NCI-H2081 (cell line): Measurements from ENCODE around the gene MYO18B.
A peak's percentile ranks its signal among the peaks of the same experiment; 100 is the strongest.

Source experiments
- DNase-seq, 2 experiments: peaks; one replicate each; lab custom pipeline; 2025; lab: John Stamatoyannopoulos, UW

Gene MYO18B

DNA sequence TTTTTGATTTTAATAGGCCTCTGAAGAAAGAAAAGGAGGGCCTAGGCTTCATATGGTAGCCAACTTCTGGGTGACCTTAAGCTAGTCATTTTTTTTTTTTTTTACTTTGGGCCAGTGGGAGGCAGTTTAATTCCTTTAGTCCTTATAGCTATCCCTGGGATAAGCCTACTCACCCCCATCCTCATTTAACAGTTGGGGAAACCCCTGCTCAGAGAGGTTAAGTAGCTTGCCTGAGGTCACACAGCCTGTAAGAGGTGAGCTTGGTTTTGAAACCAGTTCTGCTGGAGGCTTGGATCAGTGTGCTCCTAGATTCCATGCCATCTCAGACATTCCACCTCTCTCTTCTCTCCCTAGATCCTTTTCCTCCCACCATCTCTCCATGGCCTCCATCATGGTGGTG lies 86.4 kb downstream of the MYO18B start:
- DNase-seq: no peak

DNA sequence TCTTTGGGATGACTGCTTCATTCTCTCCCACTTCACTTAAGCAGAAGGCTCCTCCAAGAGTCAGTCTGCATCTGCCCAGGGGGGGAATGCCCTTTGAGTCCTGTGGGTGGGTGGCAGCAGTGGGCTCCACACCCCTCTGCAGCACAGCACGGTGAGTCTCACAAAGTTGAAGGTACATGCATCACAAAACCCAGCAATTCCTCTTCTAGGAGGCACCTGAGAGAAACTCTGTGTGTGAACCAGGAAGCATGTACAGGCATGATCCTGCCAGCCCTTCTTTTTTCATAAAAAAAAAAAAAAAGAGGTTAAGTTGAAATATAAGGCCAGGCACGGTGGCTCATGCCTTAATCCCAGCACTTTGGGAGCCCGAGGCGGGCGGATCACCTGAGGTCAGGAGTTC lies 87.2 kb downstream of the MYO18B start:
- no peak for DNase-seq

DNA sequence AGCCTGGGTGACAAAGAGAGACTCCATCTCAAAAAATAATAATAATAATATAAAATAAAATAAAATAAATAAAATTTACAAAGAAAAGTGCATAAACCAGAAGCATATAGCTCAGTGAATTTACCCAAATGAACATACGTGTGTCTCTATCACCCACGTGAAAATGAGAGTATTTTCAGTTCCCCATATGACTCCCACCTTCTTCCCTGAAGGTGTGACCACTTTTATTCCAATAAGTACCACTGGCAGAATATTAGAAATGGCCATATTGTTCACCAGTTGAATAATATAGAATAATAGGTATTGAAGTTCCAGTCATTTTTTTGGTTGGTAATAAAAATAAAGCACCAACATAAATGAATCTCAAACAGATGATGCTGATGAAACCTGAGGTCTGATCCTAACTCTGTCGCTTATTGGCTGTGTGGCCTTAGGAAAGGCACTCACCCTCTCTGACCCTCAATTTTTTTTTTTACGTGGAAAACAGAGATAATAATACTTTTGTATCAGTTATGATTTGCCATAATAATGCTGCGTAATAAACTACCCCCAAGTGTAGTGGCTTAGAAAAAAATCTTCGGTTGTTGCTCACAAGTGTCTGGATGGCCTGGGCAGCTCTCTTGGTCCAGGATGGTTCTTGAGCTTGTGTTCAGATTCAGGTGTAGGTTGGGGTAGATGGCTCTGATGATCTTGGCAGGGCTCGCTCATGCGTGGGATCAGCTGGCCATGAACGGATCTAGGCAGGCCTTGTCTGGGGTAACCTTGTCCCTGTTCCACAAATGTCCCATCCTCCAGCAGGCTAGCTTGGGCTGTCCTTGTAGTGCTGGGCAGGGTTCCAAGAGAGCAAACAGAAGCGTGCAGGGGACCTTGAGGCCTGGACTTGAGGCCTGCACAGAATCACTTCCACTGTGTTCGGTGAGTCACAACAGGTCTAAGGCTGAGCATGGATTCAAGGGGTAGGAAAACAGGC lies 88.1 kb downstream of the MYO18B start:
- DNase-seq: peak in 1 of 2 experiments; percentile 36

DNA sequence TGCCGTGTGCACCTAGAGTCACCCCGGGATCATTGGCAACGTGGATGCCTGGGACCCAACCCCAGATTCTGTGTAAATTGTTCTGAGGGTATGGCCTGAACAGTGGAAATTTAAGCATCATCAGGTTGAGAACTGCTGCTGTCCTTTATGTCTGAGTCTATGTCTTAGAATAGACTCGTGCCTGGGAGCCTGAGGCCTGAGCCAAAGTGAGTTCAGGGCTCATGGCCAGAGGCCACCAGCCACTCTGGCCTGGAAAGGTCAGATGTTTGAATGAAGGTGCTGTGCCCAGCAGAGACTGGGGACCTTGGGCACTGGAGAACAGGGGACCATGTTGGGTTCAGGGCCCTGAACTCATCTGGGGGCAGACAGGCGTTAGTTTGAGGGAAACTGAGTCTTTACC lies 91.1 kb downstream of the MYO18B start:
- DNase-seq: no peak

DNA sequence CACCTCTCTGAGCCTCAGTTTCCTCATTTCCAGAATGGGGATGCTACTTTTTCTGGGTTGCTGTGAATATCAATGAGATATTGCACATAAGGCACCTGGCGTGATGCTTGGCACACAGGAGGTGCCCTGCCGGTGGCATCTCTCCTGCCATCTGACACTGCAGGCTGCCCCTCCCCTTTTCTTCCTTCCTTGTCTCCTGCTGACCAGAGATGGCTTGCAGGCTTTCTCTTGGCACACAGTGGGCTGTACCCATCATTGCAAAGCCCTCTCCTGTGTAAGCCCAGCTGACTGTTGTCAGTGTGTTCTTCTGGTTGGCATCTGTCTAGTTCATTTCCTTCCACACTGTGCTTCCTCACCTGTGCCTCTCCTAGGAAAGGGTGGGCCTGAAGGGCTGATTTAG lies 91.7 kb downstream of the MYO18B start:
- no peak for DNase-seq

DNA sequence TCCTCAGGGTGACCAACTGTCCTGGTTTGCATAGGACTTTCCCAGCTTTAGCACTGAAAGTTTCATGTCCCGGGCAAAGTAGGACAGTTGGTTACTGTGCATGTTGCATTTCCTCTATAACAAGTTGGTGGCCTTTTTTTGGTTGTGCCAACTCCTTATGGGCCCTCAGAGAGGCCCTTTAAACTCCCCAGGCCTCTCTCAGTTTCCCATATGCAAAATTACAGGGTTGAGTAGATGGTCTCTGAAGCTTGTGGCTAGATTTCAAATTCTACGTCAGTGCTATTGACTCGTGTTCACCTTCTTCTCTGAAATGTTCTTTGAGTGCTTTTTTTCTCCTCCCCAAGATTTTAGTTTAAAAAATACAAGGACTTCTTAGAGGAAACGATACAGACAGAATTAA lies 92.5 kb downstream of the MYO18B start:
- DNase-seq: no peak

DNA sequence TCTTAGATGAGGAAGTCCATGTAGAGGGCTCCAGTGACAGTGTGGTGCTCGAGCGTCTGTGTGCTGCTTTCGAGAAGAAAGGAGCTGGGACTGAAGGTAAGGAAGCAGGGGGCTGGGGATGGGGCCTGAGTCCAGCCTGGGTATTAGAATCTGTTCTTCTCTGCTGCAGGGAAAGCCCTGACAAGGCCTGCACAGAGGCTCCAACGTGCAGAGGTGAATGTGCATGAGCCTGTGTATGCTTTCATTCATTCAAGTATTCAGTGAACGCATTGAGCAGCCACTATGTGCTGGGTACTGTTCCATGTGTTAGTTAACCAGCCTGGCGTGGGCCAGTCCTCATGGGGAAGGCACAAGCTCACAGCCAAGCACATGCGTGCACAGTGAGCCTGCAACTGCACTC lies 93.4 kb downstream of the MYO18B start:
- DNase-seq: no peak

DNA sequence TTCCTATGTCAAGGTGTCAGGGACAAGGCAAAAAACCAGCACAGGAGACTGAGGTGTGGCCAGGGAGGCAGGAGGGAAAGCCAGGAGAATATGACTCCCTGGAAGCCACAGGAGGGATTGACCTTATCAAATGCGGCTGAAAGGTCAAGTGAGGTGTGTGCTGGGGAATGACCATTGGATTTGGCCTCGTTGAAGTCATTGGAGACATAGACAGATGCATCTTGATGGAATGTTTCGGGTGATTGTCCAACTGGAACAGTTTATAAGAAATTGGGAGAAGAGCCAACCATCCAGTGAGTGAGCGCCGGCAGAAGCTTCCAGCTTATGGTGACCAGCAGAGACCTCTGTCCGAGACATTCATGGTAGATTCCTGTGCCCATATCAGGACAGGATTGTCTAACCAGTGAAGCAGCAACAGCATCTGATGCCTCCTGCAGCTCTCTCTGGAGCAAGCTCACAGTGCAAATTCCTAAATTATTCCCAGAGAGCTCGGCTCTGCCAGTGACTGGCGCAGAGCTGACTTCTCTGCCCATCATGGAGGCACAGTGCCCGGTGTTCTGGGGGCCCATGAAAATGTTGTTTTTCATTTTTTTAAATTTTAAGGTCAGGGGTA lies 95.4 kb downstream of the MYO18B start:
- no peak for DNase-seq

DNA sequence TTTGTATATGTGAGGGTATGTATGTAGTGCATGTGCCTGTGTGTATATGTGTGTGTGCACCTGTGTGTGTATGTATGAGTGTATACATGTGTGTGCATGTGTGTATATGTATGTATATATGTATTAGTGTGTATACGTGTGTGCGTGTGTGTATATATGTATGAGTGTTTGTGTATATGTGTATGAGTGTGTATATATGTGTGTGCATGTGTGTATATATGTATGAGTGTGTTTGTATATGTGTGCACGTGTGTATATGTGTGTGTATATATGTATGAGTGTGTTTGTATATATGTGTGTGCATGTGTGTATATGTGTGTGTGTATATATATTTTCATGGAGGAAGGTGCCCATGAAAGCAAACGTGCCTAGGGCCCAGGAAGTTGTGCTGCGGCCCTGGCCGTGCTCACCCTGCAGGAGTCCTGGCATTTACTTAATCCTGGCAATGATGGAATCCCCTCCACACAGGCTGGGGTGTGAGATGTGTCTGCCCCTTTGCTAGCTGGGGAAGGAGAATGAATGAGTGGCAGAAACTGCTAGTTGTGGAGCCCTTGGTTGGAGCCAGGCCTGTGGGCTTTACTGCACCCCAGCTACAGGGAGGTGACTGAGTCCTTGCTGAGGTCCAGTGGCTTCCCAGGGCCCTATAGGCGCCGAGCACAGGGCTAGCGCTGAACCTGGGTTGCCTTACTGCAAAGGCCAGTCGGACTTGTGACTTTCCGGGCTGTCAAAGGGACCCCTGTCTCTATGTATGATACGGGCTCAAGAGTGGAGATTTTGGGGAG lies 97.2 kb downstream of the MYO18B start:
- DNase-seq: no peak

DNA sequence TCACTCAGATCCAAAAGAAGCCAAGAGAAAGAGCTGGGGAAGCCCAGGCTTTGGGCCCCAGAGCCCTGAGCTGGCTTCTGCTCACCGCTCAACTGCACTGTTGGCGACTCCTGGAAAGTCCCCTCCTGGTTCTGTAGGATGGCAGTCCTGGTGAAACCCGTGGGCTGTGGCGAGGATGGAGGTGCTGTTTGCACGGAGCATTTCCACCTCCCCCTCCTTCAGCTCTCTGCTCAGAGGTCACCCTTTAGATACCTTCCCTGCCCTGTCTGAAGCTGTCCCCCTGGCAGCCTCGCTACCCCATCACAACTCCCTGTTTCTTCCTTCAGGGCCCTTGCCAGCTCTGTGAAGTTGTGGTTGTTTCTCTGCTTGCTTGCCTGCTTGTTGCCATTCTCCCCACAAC lies 97.8 kb downstream of the MYO18B start:
- DNase-seq: no peak

DNA sequence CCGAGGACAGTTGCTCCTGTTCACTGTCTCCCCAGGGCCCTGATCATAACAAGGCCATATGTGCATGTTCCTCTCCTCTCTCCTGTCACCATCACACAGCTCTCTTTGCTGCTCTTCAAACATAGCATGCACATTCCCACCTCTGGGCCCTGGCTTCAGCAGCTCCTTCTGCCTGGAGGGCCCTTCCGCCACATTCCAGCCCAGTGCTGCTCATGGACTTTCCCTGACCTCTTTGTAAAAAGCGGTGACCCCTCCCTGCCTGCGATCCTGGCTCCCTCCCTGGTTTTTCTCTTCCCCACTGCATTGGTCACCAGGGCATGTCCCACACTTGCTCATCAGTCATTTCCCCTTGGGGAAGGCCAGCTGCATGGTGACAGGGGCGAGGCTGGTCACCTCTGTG lies 98.2 kb downstream of the MYO18B start:
- no peak for DNase-seq

DNA sequence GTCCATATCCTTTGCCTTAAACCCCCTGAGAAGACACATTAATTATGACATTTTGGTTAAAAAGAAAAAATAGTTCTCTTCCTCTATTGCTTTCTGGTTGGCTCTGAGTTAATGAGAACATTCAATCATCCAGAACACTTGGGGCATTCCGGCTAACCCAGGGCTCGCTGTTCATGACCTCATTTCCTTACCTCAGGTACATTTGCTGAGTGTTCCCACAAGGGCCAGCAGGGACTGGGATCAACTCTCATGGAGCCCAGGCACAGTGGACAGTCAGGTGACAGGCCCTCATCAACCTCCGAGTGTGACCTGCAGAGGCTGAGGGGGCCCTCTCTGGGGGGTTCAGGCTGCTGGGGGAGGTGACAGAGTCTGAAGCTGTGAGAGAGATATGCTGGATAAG lies 98.9 kb downstream of the MYO18B start:
- DNase-seq: no peak

DNA sequence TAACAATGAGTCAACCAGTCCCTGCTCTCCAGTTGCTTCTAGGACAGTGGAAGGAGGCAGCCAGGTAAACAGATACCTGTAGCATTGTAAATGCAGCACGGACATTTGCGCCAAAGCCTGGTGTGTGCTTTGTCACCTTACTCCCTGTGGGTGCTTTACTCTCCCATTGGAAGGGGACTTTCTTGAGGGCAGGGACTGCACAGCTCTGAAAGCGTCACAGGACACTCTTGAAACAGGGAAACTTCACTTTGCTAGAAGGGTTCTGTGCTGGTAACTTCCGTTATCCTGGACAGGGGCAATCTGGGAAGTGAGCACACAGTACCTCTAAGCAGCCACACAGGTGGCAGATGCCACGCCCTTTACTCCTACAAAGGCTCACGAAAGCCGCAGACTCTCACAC lies 99.8 kb downstream of the MYO18B start:
- no peak for DNase-seq

DNA sequence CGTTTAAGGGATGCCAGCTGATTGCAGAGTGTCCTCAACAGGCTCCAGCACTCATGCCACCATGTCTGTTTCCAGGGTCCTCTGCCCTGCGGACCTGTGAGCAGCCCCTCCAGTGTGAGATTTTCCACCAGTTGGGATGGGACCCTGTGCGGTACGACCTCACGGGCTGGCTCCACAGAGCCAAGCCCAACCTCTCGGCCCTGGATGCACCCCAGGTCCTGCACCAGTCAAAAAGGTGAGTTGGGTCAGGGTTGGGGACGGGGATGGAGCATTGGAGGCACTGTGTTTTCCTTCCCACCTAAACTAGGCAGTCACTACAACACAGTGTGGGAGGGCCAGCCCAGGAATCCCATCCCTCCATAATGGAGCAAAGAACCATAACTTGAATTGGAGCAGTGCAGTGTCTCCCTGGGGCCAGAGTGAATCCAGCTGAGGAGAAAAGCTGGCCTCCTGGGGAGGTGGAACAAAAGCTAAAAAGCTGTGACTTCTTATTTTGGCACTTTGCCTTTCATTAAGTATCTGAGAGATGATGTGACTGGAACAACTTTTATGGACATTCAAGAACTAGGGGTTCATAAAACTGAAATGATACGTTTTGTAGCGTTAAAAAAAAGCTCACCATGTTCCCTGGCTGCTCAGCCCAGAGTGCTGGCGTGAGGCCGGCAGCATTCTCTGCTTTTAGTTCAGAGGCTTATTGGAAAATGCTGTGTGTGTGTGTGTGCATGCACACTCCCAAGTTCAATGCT lies 101.8 kb downstream of the MYO18B start:
- peak in 1 of 2 experiments; percentile 14 for DNase-seq

DNA sequence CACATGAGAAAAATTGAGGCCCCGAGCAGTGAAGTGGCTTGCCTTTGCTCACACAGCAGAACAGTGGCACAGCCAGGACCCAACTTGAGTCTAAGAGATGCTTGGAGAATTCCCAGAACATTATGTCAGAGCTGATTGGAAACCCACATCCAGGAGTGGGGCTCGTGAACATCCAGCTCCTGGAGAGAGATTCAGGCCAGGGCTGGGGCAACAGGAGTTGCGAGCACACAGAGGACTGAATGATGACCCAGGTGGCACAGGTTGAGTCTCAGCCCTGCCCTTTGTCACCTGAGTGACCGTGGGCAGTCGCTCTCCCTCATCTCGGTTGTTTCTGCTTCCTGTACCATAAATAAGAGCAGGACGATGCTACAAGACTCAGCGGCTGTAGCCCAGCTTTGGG lies 102.6 kb downstream of the MYO18B start:
- DNase-seq: no peak

DNA sequence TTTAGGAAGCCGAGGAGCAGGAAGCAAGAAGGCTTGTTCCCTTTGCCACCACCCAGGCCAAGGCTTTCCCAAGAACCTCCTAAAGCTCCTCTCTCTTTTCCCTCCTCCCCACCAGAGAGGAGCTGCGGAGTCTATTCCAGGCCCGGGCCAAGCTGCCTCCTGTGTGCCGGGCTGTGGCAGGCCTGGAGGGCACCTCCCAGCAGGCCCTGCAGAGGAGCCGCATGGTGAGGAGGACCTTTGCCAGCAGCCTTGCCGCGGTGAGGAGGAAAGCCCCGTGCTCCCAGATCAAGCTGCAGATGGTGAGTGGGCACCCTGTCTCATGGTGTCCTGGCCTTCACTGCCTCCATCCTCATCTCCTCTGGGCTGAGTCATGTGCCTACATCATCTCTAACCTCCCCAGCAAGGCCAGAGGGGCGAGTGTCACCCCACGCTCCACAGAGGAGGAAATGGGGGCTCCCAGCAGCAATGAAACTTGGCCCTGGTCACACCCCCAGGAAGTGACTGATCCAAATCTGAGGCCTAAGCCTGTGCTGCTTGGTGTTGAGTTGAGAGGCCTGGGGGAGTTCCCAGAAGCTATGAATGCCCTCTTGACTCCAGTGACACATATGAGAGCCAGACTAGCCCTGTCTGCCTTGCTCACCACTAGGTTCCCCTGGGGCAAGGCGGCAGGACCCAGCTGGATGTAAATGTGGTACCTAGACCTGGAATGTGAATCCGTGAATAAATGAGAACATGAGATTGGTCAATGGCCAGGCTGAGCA lies 104.2 kb downstream of the MYO18B start:
- no peak for DNase-seq

DNA sequence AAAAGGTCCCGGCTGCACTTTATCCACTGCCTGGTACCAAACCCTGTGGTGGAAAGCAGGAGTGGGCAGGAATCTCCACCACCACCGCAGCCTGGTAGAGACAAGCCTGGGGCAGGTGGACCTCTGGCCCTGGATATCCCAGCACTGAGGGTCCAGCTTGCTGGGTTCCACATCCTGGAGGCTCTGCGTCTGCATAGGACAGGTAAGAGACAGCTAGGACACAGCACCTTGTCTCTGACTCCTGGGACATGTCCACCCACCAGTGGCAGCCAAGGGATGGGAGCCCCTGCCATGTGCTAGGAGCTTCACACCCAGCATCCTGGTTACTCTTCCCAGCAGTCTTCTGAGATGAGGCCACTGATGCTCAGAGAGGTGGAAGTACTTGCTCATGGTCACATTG lies 105.5 kb downstream of the MYO18B start:
- no peak for DNase-seq

DNA sequence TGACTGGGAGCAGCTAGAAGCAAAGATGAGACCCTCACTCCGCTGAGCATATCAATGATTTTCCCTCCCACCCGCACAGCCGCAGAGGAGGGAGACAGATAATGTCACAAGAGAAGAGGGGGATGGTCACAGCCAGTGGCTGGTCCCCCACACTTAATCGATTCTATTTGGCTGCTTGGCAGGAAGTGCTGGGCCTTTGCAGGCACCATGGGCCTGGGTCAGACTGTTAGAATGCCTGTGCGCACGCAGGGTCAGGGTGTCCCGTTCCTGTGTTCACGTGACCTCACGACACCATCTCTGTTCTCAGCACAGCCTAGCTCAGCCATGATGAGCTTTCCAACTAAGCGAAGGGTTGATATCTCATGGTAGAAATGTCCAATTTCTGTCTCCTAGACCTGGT lies 107.0 kb downstream of the MYO18B start:
- DNase-seq: no peak

DNA sequence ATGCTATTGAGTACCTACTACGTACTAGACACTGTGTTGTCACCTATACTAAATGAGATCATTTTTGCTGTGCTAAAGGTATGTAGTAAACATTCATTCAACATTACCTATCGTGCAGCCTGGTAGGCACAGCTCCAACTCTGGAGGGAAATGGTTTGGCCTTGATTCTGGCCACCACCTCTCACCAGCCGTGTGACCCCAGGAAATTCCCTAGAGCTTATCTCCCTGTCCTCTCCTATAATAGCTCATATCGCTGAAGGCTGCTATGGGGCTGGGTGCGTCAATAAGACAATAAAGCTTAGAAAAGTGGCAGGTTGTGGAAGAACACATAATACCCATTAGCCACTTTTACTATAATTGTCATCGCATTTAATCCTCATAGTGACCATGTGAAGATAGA lies 107.5 kb downstream of the MYO18B start:
- DNase-seq: no peak

DNA sequence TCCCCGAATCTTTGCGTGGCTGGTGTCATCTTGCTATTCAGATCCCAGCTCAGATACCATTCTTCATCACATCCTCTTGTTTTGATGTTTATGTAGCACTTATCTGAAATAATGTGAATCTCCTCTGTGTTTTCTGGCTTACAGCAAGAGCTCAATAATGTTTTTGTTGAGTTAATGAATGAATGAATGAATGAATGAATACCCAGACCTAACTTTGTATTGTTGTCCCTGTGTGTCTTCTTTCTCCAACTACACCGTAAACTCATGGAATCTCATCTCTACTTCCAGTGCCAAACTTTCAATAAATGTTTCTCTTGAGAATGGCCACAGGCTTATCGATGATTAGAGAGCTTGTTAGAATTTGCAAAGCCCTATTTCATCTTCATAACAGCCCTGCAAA lies 110.2 kb downstream of the MYO18B start:
- DNase-seq: no peak

DNA sequence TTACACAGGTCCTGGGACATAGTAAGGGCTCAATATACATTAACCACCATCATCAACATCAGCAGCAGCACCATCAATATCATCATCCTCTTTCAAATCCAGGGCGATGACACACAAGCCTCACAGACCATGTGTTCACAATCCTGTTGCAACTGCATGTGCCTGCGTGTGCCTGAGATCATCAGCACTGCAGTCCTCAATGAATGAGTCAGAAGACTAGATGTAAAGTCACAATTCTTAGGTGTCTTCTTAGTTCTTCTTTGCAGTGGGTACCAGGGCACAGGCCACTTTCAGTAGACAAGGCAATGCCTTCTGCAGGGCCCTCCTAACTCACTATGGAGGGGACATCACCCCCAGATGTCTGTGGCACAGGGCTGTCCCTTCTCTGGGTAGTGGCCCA lies 111.1 kb downstream of the MYO18B start:
- no peak for DNase-seq
